HepG2 (cell line): ENCODE measurements around the gene ZNF222. TPM values are rescaled to one million over a fixed set of nuclear protein-coding genes. Genes with fewer than 3 reads are reported as not detected.

Experiments used
- ETV6 ChIP-seq: sonication (generic); formaldehyde crosslinking; conservative IDR thresholded peaks from 2 replicates; pipeline ENCODE4 v1.4.0; 2020; ENCODE audit warnings: missing genetic modification reagents
- FIP1L1 ChIP-seq: fragments of 200-400 bp; formaldehyde crosslinking; IDR thresholded peaks from 2 replicates; pipeline ENCODE4 v1.6.1; 2018; ENCODE audit warnings: low read depth, mild to moderate bottlenecking, low read length, moderate library complexity, borderline replicate concordance; ENCODE audit not compliant: insufficient read depth
- GATAD2A ChIP-seq: IDR thresholded peaks from 2 replicates; pipeline ENCODE4 v1.6.1; 2016
- GLI4 ChIP-seq: sonication (generic); formaldehyde crosslinking; IDR thresholded peaks from 2 replicates; pipeline ENCODE4 v1.5.1; 2020; ENCODE audit warnings: missing genetic modification reagents, mild to moderate bottlenecking, moderate library complexity, borderline replicate concordance
- HNRNPLL ChIP-seq: fragments of 200-400 bp; formaldehyde crosslinking; IDR thresholded peaks from 2 replicates; pipeline ENCODE4 v1.6.1; 2017; ENCODE audit warnings: mild to moderate bottlenecking, low read depth, low read length; ENCODE audit not compliant: poor library complexity, severe bottlenecking
- NFYB ChIP-seq: sonication (generic); formaldehyde crosslinking; IDR thresholded peaks from 2 replicates; pipeline ENCODE4 v1.4.0; 2020; ENCODE audit warnings: missing genetic modification reagents
- PAX8 ChIP-seq: sonication (generic); formaldehyde crosslinking; IDR thresholded peaks from 2 replicates; pipeline ENCODE4 v1.8.0; 2022; ENCODE audit warnings: mild to moderate bottlenecking, missing genetic modification reagents, borderline replicate concordance
- REPIN1 ChIP-seq: sonication (generic); formaldehyde crosslinking; IDR thresholded peaks from 2 replicates; pipeline ENCODE4 v1.8.0; 2022; ENCODE audit warnings: missing genetic modification reagents, low read depth, mild to moderate bottlenecking, borderline replicate concordance
- SOX5 ChIP-seq: IDR thresholded peaks from 2 replicates; pipeline ENCODE4 v1.6.1; 2016; ENCODE audit warnings: borderline replicate concordance
- SP1 ChIP-seq, 2 experiments: fragments of 450-650 bp in 1 of 2; sonication (generic) in 1 of 2; formaldehyde crosslinking in 1 of 2; IDR thresholded peaks; 2 replicates each; pipeline versions ENCODE4 v1.4.0 to v1.6.1; 2016 to 2020; ENCODE audit warnings: missing genetic modification reagents in 1 of 2
- TOE1 ChIP-seq: sonication (generic); formaldehyde crosslinking; IDR thresholded peaks from 2 replicates; pipeline ENCODE4 v1.4.0; 2020; ENCODE audit warnings: mild to moderate bottlenecking, missing genetic modification reagents
- ZBTB7B ChIP-seq: sonication (generic); formaldehyde crosslinking; IDR thresholded peaks from 2 replicates; pipeline ENCODE4 v1.4.0; 2020; ENCODE audit warnings: missing genetic modification reagents
- ZNF331 ChIP-seq: sonication (generic); formaldehyde crosslinking; IDR thresholded peaks from 2 replicates; pipeline ENCODE4 v1.4.0; 2020; ENCODE audit warnings: missing genetic modification reagents
- ZNF484 ChIP-seq: sonication (generic); formaldehyde crosslinking; IDR thresholded peaks from 2 replicates; pipeline ENCODE4 v1.5.1; 2020; ENCODE audit warnings: mild to moderate bottlenecking, low read depth, missing genetic modification reagents, borderline replicate concordance
- ZNF598 ChIP-seq: sonication (generic); formaldehyde crosslinking; IDR thresholded peaks from 2 replicates; pipeline ENCODE4 v1.5.1; 2020; ENCODE audit warnings: mild to moderate bottlenecking, missing genetic modification reagents, borderline replicate concordance
- ZNF619 ChIP-seq: sonication (generic); formaldehyde crosslinking; IDR thresholded peaks from 2 replicates; pipeline ENCODE4 v1.4.0; 2020; ENCODE audit warnings: mild to moderate bottlenecking, missing genetic modification reagents
- ZNF775 ChIP-seq: sonication (generic); formaldehyde crosslinking; IDR thresholded peaks from 2 replicates; pipeline ENCODE4 v1.4.0; 2020; ENCODE audit warnings: missing genetic modification reagents, mild to moderate bottlenecking, moderate library complexity, borderline replicate concordance
- polyA plus RNA-seq, 8 experiments: library from polyadenylated mRNA; depleted of rRNA in 3 of 8; stranded (reverse) in 7 of 8; unstranded in 1 of 8; fragments of >200 nt; fragmentation: Illumina TruSeq in 4 of 8; extraction: Trizol in 4 of 8; gene quantifications; 2 replicates each; pipeline versions ENCODE4 v1.2.1 to v1.2.3, GENCODE V29; 2011 to 2016; ENCODE audit warnings: low read depth in 4 of 8, missing spikeins in 1 of 8, mixed read lengths in 1 of 8; ENCODE audit not compliant: insufficient read depth in 1 of 8
- total RNA-seq, 5 experiments: library from RNA; depleted of rRNA; stranded (reverse); fragments of >200 nt; fragmentation: Illumina TruSeq; extraction: Trizol; gene quantifications; 2 replicates each; pipeline ENCODE4 v1.2.3, GENCODE V29; 2016; ENCODE audit warnings: low read depth in 1 of 5
- TF ChIP-seq, protein P1 (sequence below): IDR thresholded peaks from 2 replicates; pipeline ENCODE4 v1.6.1; 2016; ENCODE audit warnings: missing biosample characterization, missing genetic modification reagents, low read depth
- TF ChIP-seq, protein P2 (sequence below): sonication (generic); formaldehyde crosslinking; IDR thresholded peaks from 2 replicates; pipeline ENCODE4 v1.5.0; 2020; ENCODE audit warnings: missing genetic modification reagents, mild to moderate bottlenecking, borderline replicate concordance
- TF ChIP-seq, protein P3 (sequence below): sonication (generic); formaldehyde crosslinking; IDR thresholded peaks from 2 replicates; pipeline ENCODE4 v1.8.1; 2022; ENCODE audit warnings: low read depth, mild to moderate bottlenecking, missing genetic modification reagents

ZNF222 gene
- total and polyA plus RNA-seq, 2 of the 13 experiments (the other 11 are each of a cell fraction or from before 2014, with no cell fraction given), result 2.2 to 6.2 TPM

DNA sequence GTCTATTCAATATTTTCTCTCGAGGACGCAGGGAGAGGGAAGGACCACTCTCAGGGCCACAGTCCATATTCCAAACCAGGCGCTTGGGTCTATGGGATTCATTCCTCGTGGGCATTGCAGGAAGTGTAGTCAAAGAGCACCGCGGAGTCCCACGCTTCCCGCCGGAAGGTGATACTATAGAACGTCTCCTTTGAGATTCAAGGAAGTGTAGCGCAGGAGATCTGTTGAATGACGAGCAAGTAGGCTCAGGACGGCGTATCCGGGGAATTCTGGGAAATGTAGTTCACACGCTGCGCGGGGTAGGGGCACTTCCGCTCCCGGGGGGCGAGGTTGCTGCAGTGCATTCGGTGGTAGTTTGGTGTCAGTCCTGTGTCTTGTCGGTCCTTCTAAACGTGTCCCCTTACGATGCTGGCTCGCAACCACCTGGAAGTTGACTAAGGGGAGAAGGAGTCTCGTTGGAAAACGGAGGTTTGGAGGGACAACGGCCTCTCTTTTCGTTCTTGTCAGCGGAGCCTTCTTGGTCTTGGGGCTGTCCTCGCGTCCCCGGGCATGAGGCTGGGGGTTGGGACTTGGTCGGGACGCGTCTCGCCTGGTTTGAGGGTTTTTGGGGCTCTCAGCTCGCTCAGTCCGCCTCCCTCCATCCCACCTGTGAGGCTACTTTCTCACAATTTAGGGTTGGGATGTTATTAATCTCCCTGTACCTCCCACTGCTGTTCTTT lies 46.8 kb downstream of the ZNF222 start, which contains the start of gene ZNF284 (continued):
- TF ChIP-seq SP1 (IDR thresholded peaks at IDR 0.05) (no peak), SP1 (CRISPR knock-in tag; IDR thresholded peaks at IDR 0.05) (no peak), SOX5 (CRISPR knock-in tag) (peak; percentile 39; the same call in 1 of the 2 replicates), ZNF331 (CRISPR knock-in tag) (peak; percentile 36; the same call in 1 of the 2 replicates), ETV6 (CRISPR knock-in tag) (0 out of 2 replicates have a peak, but pooled peaks have one; percentile 47), ZNF598 (no peak), GATAD2A (peak; percentile 52; the same call in 1 of the 2 replicates), ZNF775 (CRISPR knock-in tag) (no peak), GLI4 (CRISPR knock-in tag) (no peak; the same call in 1 of the 2 replicates), NFYB (CRISPR knock-in tag) (peak; percentile 42), ZBTB7B (CRISPR knock-in tag) (no peak), TOE1 (CRISPR knock-in tag) (no peak), ZNF484 (CRISPR knock-in tag) (no peak), REPIN1 (no peak), FIP1L1 (no peak), HNRNPLL (no peak), ZNF619 (CRISPR knock-in tag) (0 out of 2 replicates have a peak, but pooled peaks have one; percentile 11), PAX8 (CRISPR knock-in tag) (no peak)
- TF ChIP-seq, protein P1, sequence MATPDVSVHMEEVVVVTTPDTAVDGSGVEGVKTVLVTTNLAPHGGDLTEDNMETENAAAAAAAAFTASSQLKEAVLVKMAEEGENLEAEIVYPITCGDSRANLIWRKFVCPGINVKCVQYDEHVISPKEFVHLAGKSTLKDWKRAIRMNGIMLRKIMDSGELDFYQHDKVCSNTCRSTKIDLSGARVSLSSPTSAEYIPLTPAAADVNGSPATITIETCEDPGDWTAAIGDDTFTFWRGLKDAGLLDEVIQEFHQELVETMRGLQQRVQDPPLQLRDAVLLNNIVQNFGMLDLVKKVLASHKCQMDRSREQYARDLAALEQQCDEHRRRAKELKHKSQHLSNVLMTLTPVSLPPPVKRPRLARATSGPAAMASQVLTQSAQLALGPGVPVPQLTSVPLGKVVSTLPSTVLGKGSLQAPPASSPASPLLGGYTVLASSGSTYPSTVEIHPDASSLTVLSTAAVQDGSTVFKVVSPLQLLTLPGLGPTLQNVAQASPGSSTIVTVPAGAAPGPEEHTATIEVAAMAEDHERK (CRISPR knock-in tag), result peak; percentile 68
- TF ChIP-seq, protein P2, sequence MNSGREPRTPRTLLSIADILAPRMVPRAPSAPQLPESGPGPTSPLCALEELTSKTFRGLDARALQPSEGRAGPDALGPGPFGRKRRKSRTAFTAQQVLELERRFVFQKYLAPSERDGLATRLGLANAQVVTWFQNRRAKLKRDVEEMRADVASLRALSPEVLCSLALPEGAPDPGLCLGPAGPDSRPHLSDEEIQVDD (CRISPR knock-in tag), result no peak
- TF ChIP-seq, protein P3, sequence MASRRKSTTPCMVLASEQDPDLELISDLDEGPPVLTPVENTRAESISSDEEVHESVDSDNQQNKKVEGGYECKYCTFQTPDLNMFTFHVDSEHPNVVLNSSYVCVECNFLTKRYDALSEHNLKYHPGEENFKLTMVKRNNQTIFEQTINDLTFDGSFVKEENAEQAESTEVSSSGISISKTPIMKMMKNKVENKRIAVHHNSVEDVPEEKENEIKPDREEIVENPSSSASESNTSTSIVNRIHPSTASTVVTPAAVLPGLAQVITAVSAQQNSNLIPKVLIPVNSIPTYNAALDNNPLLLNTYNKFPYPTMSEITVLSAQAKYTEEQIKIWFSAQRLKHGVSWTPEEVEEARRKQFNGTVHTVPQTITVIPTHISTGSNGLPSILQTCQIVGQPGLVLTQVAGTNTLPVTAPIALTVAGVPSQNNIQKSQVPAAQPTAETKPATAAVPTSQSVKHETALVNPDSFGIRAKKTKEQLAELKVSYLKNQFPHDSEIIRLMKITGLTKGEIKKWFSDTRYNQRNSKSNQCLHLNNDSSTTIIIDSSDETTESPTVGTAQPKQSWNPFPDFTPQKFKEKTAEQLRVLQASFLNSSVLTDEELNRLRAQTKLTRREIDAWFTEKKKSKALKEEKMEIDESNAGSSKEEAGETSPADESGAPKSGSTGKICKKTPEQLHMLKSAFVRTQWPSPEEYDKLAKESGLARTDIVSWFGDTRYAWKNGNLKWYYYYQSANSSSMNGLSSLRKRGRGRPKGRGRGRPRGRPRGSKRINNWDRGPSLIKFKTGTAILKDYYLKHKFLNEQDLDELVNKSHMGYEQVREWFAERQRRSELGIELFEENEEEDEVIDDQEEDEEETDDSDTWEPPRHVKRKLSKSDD (CRISPR knock-in tag), result no peak
